ENCODE results near the gene IL15RA. TPM values are rescaled to one million over a fixed set of nuclear protein-coding genes. Genes with fewer than 3 reads are reported as not detected.

IL15RA gene
- total and polyA plus RNA-seq, 2 donors (not counting 3 experiments of a cell fraction or from before 2014, with no cell fraction given) = 18.8 to 20.6 TPM

- no peak for FAIRE-seq
- no peak overlapping the region for H3K4me3 ChIP-seq (replicated peaks in 1 of 3; ENCODE audit: insufficient read depth in 1 of 3, low read depth in 1 of 3, low read length in 3 of 3)
- no TSS peak for BruUV-seq (replicated peaks)
Measured at GRCh38 chr10:5983774-5984173, 6.4 kb upstream of the IL15RA start.

GRCh38 chr10:5981529-5981928 lies 4.2 kb upstream of the IL15RA start:
- H3K9ac ChIP-seq (replicated peaks; ENCODE audit: extremely low read depth, insufficient read depth, low read length) = no peak overlapping the region
- H3K4me2 ChIP-seq (ENCODE audit: insufficient read depth, low read length) = no peak overlapping the region
- peaks cover 4% of the 10 kb centered on the region for H3K4me1 ChIP-seq (ENCODE audit: control insufficient read depth, extremely low read depth, insufficient read depth, low read length)
- H3K79me2 ChIP-seq (ENCODE audit: control insufficient read depth, insufficient read depth, low read length) = peaks cover 3% of the 10 kb centered on the region
- DNase-seq (ENCODE audit: low read depth, low spot score) (no peak), FAIRE-seq (no peak)
- ChIA-PET CTCF (interaction anchor here (0.9 to 1.1 kb wide), 3 partner anchors 29 to 105 kb away, joined by 3 read pairs; no protein-coding TSS in a partner anchor), POLR2A (no interaction called here)
- H3K36me3 ChIP-seq (ENCODE audit: control insufficient read depth in 2 of 2, extremely low read depth in 1 of 2, insufficient read depth in 2 of 2, low read length in 2 of 2) = no peaks in the 10 kb centered on the region
- no peaks in the 10 kb centered on the region for H4K20me1 ChIP-seq (replicated peaks; ENCODE audit: control insufficient read depth, extremely low read depth, insufficient read depth, low read length)
- dilution Hi-C loops (cut with MboI; ENCODE audit: extremely low pct_ligation_motif_present, low sequenced_read_pairs) (no loop called here), intact Hi-C loops (cut with micrococcal nuclease) (no loop called here)
- H3K9me3 ChIP-seq (replicated peaks; ENCODE audit: control insufficient read depth, insufficient read depth, low read length) = no peaks in the 10 kb centered on the region
- H2AFZ ChIP-seq (ENCODE audit: low read depth, low read length) = no peak overlapping the region
- no peak overlapping the region for H3K27ac ChIP-seq (ENCODE audit: insufficient read depth, low read depth, low read length)
- no TSS peak for BruUV-seq (replicated peaks)
- no peaks in the 10 kb centered on the region for H3K9me1 ChIP-seq (replicated peaks; ENCODE audit: control insufficient read depth, extremely low read depth, insufficient read depth, low read length)
- TF ChIP-seq JUN (IDR thresholded peaks at IDR 0.05; ENCODE audit: borderline replicate concordance, insufficient read depth, insufficient read length, low read depth) (no peak), EZH2 (IDR thresholded peaks at IDR 0.05; ENCODE audit: borderline replicate concordance, low read depth, low read length, severe bottlenecking) (no peak), MYC (IDR thresholded peaks at IDR 0.05; ENCODE audit: low read depth, low read length) (no peak), CTCF (IDR thresholded peaks at IDR 0.05; ENCODE audit: extremely low read depth in 1 of 2, insufficient read depth in 1 of 2, low read depth in 1 of 2, low read length in 2 of 2) (no peak), GATA2 (IDR thresholded peaks at IDR 0.05; ENCODE audit: insufficient read depth, insufficient read length, low read depth, low read length) (no peak), POLR2A (IDR thresholded peaks at IDR 0.05; ENCODE audit: low read depth, low read length) (no peak), MAX (IDR thresholded peaks at IDR 0.05; ENCODE audit: insufficient read depth, insufficient read length) (no peak), FOS (IDR thresholded peaks at IDR 0.05; ENCODE audit: borderline replicate concordance, insufficient read depth, low read length) (no peak), POLR2AphosphoS5 (IDR thresholded peaks at IDR 0.05; ENCODE audit: insufficient read depth, low read depth, low read length) (no peak)
- H3K4me3 ChIP-seq (replicated peaks in 1 of 3; ENCODE audit: insufficient read depth in 1 of 3, low read depth in 1 of 3, low read length in 3 of 3) = no peak overlapping the region
- peaks cover 0 to 5% of the 10 kb centered on the region in 2 experiments for H3K27me3 ChIP-seq (ENCODE audit: control insufficient read depth in 2 of 2, insufficient read depth in 2 of 2, low read length in 2 of 2)

More at GRCh38 chr10:5983774-5984173, 6.4 kb upstream of the IL15RA start:
- Histone ChIP-seq H3K9me3 (replicated peaks; ENCODE audit: control insufficient read depth, insufficient read depth, low read length) (no peaks in the 10 kb centered on the region), H3K4me2 (ENCODE audit: insufficient read depth, low read length) (no peak overlapping the region), H3K27ac (ENCODE audit: insufficient read depth, low read depth, low read length) (no peak overlapping the region), H3K9me1 (replicated peaks; ENCODE audit: control insufficient read depth, extremely low read depth, insufficient read depth, low read length) (no peaks in the 10 kb centered on the region), H3K36me3 (ENCODE audit: control insufficient read depth in 2 of 2, extremely low read depth in 1 of 2, insufficient read depth in 2 of 2, low read length in 2 of 2) (no peaks in the 10 kb centered on the region), H3K4me1 (ENCODE audit: control insufficient read depth, extremely low read depth, insufficient read depth, low read length) (no peaks in the 10 kb centered on the region), H4K20me1 (replicated peaks; ENCODE audit: control insufficient read depth, extremely low read depth, insufficient read depth, low read length) (no peaks in the 10 kb centered on the region), H3K79me2 (ENCODE audit: control insufficient read depth, insufficient read depth, low read length) (no peaks in the 10 kb centered on the region), H2AFZ (ENCODE audit: low read depth, low read length) (no peak overlapping the region), H3K27me3 (ENCODE audit: control insufficient read depth in 2 of 2, insufficient read depth in 2 of 2, low read length in 2 of 2) (peaks cover 3 to 11% of the 10 kb centered on the region in 2 experiments), H3K9ac (replicated peaks; ENCODE audit: extremely low read depth, insufficient read depth, low read length) (no peak overlapping the region)
- TF ChIP-seq POLR2AphosphoS5 (IDR thresholded peaks at IDR 0.05; ENCODE audit: insufficient read depth, low read depth, low read length) = no peak
- no peak for TF ChIP-seq JUN (IDR thresholded peaks at IDR 0.05; ENCODE audit: borderline replicate concordance, insufficient read depth, insufficient read length, low read depth)
- TF ChIP-seq FOS (IDR thresholded peaks at IDR 0.05; ENCODE audit: borderline replicate concordance, insufficient read depth, low read length) = no peak
- no peak for TF ChIP-seq MAX (IDR thresholded peaks at IDR 0.05; ENCODE audit: insufficient read depth, insufficient read length)
- no peak for TF ChIP-seq EZH2 (IDR thresholded peaks at IDR 0.05; ENCODE audit: borderline replicate concordance, low read depth, low read length, severe bottlenecking)
- dilution Hi-C loops (cut with MboI; ENCODE audit: extremely low pct_ligation_motif_present, low sequenced_read_pairs) (no loop called here), intact Hi-C loops (cut with micrococcal nuclease) (no loop called here)
- DNase-seq (ENCODE audit: low read depth, low spot score) = no peak
- ChIA-PET POLR2A (no interaction called here), CTCF (no interaction called here)

Measured in endothelial cell of umbilical vein (primary cell).